Adrenal gland (tissue), 12 donors: ENCODE data around the gene LRRC28. TPM values are rescaled to one million over a fixed set of nuclear protein-coding genes. Genes with fewer than 3 reads are reported as not detected.

ENCODE experiments used
- DNase-seq, 7 donors: peaks; one replicate each; pipeline ENCODE4 v3.0.0-alpha.2; 2019 to 2020
- H3K27ac ChIP-seq, 5 donors: fragments of 200-600 bp; sonication (generic) in 4 of 5; 1 replicate in 3 of 5; 2 replicates in 2 of 5; pipeline versions ENCODE4 v1.5.1 to v1.8.0; 2016 to 2020; ENCODE audit warnings: mild to moderate bottlenecking in 1 of 5
- H3K27me3 ChIP-seq: fragments of 200-600 bp; 2 replicates; pipeline ENCODE4 v1.8.0; 2021
- H3K36me3 ChIP-seq, 2 donors: fragments of 200-600 bp; replicated peaks in 1 of 2; 1 replicate in 1 of 2; 2 replicates in 1 of 2; pipeline versions ENCODE4 v1.5.1 to v1.8.0; 2018 to 2022
- H3K4me1 ChIP-seq, 2 donors: fragments of 200-600 bp; replicated peaks in 1 of 2; 1 replicate in 1 of 2; 2 replicates in 1 of 2; pipeline versions ENCODE4 v1.5.1 to v1.8.0; 2018 to 2021
- H3K4me3 ChIP-seq, 4 donors: fragments of 200-600 bp; sonication (generic) in 3 of 4; one replicate each; pipeline ENCODE4 v1.5.1; 2016 to 2018
- H3K9me3 ChIP-seq, 3 donors: fragments of 200-600 bp; sonication (generic) in 1 of 3; replicated peaks in 1 of 3; 1 replicate in 2 of 3; 2 replicates in 1 of 3; pipeline versions ENCODE4 v1.5.1 to v1.8.0; 2016 to 2021
- CTCF ChIP-seq, 6 experiments: fragments of 450-650 bp in 4 of 6; fragments of 200-600 bp in 2 of 6; sonication (generic) in 1 of 6; IDR thresholded peaks; 1 replicate in 5 of 6; 2 replicates in 1 of 6; pipeline versions ENCODE4 v1.5.1 to v1.8.0; 2016 to 2021; ENCODE audit warnings: antibody characterized with exemption in 6 of 6, mild to moderate bottlenecking in 2 of 6, moderate library complexity in 1 of 6
- POLR2A ChIP-seq, 2 donors: fragments of 450-650 bp; IDR thresholded peaks; one replicate each; pipeline ENCODE4 v1.6.1; 2017; ENCODE audit warnings: antibody characterized with exemption in 2 of 2, mild to moderate bottlenecking in 2 of 2, moderate library complexity in 1 of 2
- WGBS, 4 donors: extraction: QIAGEN DNeasy Blood & Tissue Kit in 2 of 4; methylation state at CpG; one replicate each; pipeline versions ENCODE4 v1.1.5 to v1.1.7; 2013 to 2017; 5-methylcytosine and 5-hydroxymethylcytosine counted together
- intact Hi-C, 2 donors: fragments of 100-400 bp; cut with DNase I; formaldehyde crosslinking; loops; one replicate each; pipeline versions ENCODE4 v1.14.1 to v1.15.0; 2022 to 2023
- polyA plus RNA-seq, 3 donors: library from polyadenylated mRNA; stranded (reverse); fragments of 200-250 nt in 2 of 3; fragments of 350-450 nt in 1 of 3; fragmentation: Illumina TruSeq in 1 of 3; extraction: RNeasy Lipid Tissue Mini Kit (QIAGEN cat#74804) in 1 of 3; gene quantifications; one replicate each; pipeline ENCODE4 v1.2.3, GENCODE V29; 2013 to 2014
- total RNA-seq, 9 donors: library from RNA; depleted of rRNA in 4 of 9; stranded (reverse); fragments of >200 nt in 4 of 9; fragments of 120-200 nt in 1 of 9; fragmentation: NEBNext Ultra II Directional in 1 of 9; extraction: Animal tissue kit (Norgen Biotek cat#: 25700) in 1 of 9; gene quantifications; one replicate each; pipeline versions ENCODE4 v1.1.0 to v1.2.4, GENCODE V29; 2013 to 2023
- donor health status: healthy with polysubstance abuse.
- donor health status: Bipolar disorder and iron deficiency.
- donor health status: DM: yes; HTN: yes; CAD: no.
- donor health status: DM: no; HTN: no; CAD: no.
- donor health status: DM: no; HTN: no; CAD: no.
- donor health status: DM: yes; HTN: yes; CAD: no.

Gene LRRC28
- total and polyA plus RNA-seq, 12 donors, result 4.4 to 49.8 (median 22.0) TPM

GRCh38 chr15:99282586-99282985 is 31.3 kb downstream of the LRRC28 start:
- Histone ChIP-seq H3K9me3 (peaks cover 0 to 4% (median 0%) of the 10 kb centered on the region in 3 donors), H3K36me3 (no peaks in the 10 kb centered on the region), H3K27me3 (no peaks in the 10 kb centered on the region), H3K4me3 (no peak overlapping the region), H3K4me1 (no peaks in the 10 kb centered on the region), H3K27ac (no peak overlapping the region)
- TF ChIP-seq CTCF (IDR thresholded peaks at IDR 0.05), result no peak
- no peak for TF ChIP-seq POLR2A (IDR thresholded peaks at IDR 0.05)
- intact Hi-C loops, result loop anchor here in 1 of 2 donors (10.0 kb wide), 1 partner anchor 122 kb away; no protein-coding TSS in a partner anchor
- no peak for DNase-seq
- WGBS, 4 donors, result 93 to 100% (median 95%) methylated on average over 5 of the region's 5 CpGs

GRCh38 chr15:99283717-99284116 is 32.4 kb downstream of the LRRC28 start:
- Histone ChIP-seq H3K4me3 (no peak overlapping the region), H3K27me3 (no peaks in the 10 kb centered on the region), H3K36me3 (no peaks in the 10 kb centered on the region), H3K27ac (no peak overlapping the region), H3K9me3 (peaks cover 0 to 4% (median 0%) of the 10 kb centered on the region in 3 donors), H3K4me1 (no peaks in the 10 kb centered on the region)
- intact Hi-C loops, result loop anchor here in 1 of 2 donors (10.0 kb wide), 1 partner anchor 121 kb away; no protein-coding TSS in a partner anchor
- no peak for DNase-seq
- no peak for TF ChIP-seq POLR2A (IDR thresholded peaks at IDR 0.05)
- no peak for TF ChIP-seq CTCF (IDR thresholded peaks at IDR 0.05)

- DNase-seq, result no peak
- H3K27me3 ChIP-seq, result no peaks in the 10 kb centered on the region
- H3K36me3 ChIP-seq, result no peaks in the 10 kb centered on the region
These were observed 40.4 kb downstream of the LRRC28 start for GRCh38 chr15:99291643-99292042.

GRCh38 chr15:99295840-99296239 is 44.6 kb downstream of the LRRC28 start:
- intact Hi-C loops, result no loop called here

More at GRCh38 chr15:99291643-99292042, 40.4 kb downstream of the LRRC28 start:
- TF ChIP-seq CTCF (IDR thresholded peaks at IDR 0.05) (no peak), POLR2A (IDR thresholded peaks at IDR 0.05) (no peak)
- Histone ChIP-seq H3K4me3 (no peak overlapping the region), H3K27ac (no peak overlapping the region), H3K9me3 (no peaks in the 10 kb centered on the region), H3K4me1 (no peaks in the 10 kb centered on the region)
- intact Hi-C loops, result no loop called here

More at GRCh38 chr15:99295840-99296239, 44.6 kb downstream of the LRRC28 start:
- Histone ChIP-seq H3K4me1 (no peaks in the 10 kb centered on the region), H3K36me3 (no peaks in the 10 kb centered on the region), H3K27ac (no peak overlapping the region), H3K4me3 (no peak overlapping the region), H3K9me3 (no peaks in the 10 kb centered on the region), H3K27me3 (no peaks in the 10 kb centered on the region)
- no peak for DNase-seq
- no peak for TF ChIP-seq CTCF (IDR thresholded peaks at IDR 0.05)
- no peak for TF ChIP-seq POLR2A (IDR thresholded peaks at IDR 0.05)
